A673 (cell line): ENCODE results near the gene APIP. TPM values are rescaled to one million over a fixed set of nuclear protein-coding genes. Genes with fewer than 3 reads are reported as not detected.

Source experiments
- BruUV-seq: library from RNA; stranded (reverse); fragments of 400-500 nt; replicated peaks from 2 replicates; lab custom pipeline; 2021; lab: Mats Ljungman, UMichigan
- CTCF ChIA-PET: fragments of 300-600 bp; sonication (Branson Sonifier 250); formaldehyde crosslinking; loops from one replicate; lab custom pipeline; 2022; ENCODE audit warnings: antibody characterized with exemption; lab: Charles Lee
- POLR2A ChIA-PET: fragments of 300-600 bp; sonication (Branson Sonifier 250); formaldehyde crosslinking; loops from one replicate; lab custom pipeline; 2022; ENCODE audit warnings: antibody characterized with exemption; ENCODE audit not compliant: low non-redundant PET; lab: Charles Lee
- DNase-seq: peaks from one replicate; pipeline ENCODE4 v3.0.0-alpha.2; 2015; ENCODE audit warnings: low spot score
- H3K27ac ChIP-seq: fragments of 200-600 bp; sonication (generic); 2 replicates; pipeline ENCODE4 v1.5.1; 2016; ENCODE audit warnings: mixed run types, low read depth, mild to moderate bottlenecking, mixed read lengths, antibody characterized with exemption, low read length; ENCODE audit not compliant: poor library complexity, severe bottlenecking
- H3K27me3 ChIP-seq: fragments of 200-600 bp; sonication (generic); replicated peaks from 2 replicates; pipeline ENCODE4 v1.6.1; 2017; ENCODE audit warnings: mixed run types, low read depth, mild to moderate bottlenecking, mixed read lengths, antibody characterized with exemption, low read length; ENCODE audit not compliant: insufficient read depth, poor library complexity
- H3K36me3 ChIP-seq: fragments of 200-600 bp; sonication (generic); 2 replicates; pipeline ENCODE4 v1.6.1; 2016; ENCODE audit warnings: mixed run types, mild to moderate bottlenecking, mixed read lengths, antibody characterized with exemption, low read length; ENCODE audit not compliant: insufficient read depth, poor library complexity, severe bottlenecking
- H3K4me1 ChIP-seq: fragments of 200-600 bp; sonication (generic); 2 replicates; pipeline ENCODE4 v1.6.1; 2017; ENCODE audit warnings: mixed run types, mild to moderate bottlenecking, mixed read lengths, antibody characterized with exemption, low read length; ENCODE audit not compliant: insufficient read depth, poor library complexity, severe bottlenecking
- H3K4me3 ChIP-seq: fragments of 200-600 bp; sonication (generic); 2 replicates; pipeline ENCODE4 v1.5.1; 2016; ENCODE audit warnings: low read depth, mixed run types, mild to moderate bottlenecking, mixed read lengths, low read length; ENCODE audit not compliant: poor library complexity, severe bottlenecking
- H3K9me3 ChIP-seq: fragments of 200-600 bp; sonication (generic); 2 replicates; pipeline ENCODE4 v1.6.1; 2016; ENCODE audit warnings: mixed run types, low read depth, mild to moderate bottlenecking, mixed read lengths, antibody characterized with exemption, low read length; ENCODE audit not compliant: poor library complexity, severe bottlenecking
- EZH2 ChIP-seq: fragments of 200-600 bp; sonication (generic); IDR thresholded peaks from 2 replicates; pipeline ENCODE4 v1.6.1; 2017; ENCODE audit warnings: borderline replicate concordance, low read depth, mild to moderate bottlenecking, mixed read lengths, antibody characterized with exemption, low read length; ENCODE audit not compliant: poor library complexity, severe bottlenecking
- intact Hi-C: fragments of 100-400 bp; cut with micrococcal nuclease; formaldehyde crosslinking; loops from one replicate; pipeline ENCODE4 v1.10.0; 2022; ENCODE audit not compliant: unreplicated experiment
- total RNA-seq: library from RNA; stranded (reverse); gene quantifications from 2 replicates; pipeline ENCODE4 v1.2.3, GENCODE V29; 2021
- TF ChIP-seq, protein P1 (sequence below): fragments of 300-800, 200-600 bp; sonication (generic); conservative IDR thresholded peaks from 2 replicates; pipeline ENCODE4 v1.5.1; 2017; ENCODE audit warnings: low read depth, mild to moderate bottlenecking, antibody characterized with exemption, low read length, moderate library complexity, mixed read lengths

APIP gene
- total RNA-seq, 1 experiment from 2014 or later: 99.8 TPM

DNA sequence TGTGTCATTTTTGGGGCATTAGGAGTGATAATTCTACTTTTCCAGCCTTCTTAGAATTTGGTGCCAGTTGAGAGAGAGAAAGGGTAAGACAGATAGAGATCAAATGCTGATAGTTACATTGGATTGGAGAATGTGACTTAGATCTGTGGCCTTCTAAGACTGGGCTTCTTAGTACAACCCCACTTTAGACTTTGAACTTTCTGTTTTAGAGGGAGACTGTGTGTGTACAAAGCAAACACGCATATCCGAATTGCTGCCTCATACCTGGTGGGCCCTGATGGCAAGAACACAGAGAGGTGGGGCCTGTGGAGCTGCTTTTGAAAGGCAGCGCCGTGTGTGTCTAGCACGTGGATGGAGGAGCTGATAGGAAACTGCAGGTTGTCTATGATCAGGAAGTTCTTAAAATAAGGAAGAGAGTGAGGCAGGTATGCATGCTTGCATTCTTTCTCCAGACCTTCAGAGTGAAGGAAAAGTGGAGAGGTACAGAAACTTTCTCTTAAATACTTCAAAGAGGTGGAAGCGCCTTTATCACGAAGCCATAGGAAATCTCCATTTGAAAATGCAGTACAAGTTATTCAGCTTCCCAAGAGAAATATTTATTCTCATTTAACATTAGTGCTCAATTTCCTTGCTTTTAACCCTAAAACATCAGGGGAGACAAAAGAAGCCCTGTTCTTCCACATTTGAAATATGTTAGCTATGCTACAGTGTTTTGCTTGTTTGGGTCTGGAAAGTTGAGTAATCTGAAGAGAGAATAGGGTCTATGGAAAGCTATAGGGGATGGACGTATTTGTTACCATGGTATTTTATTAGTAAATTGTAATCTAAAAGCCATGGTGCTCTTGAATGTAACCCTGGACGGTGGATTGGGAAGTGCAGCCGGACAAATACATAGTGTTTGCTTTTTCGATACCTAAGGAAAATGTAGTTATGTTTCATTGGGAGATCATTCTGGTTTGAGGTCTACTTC is 13.9 kb upstream of the APIP start:
- Histone ChIP-seq H3K9me3 (no peaks in the 10 kb centered on the region), H3K27ac (no peak overlapping the region), H3K36me3 (peaks cover 11% of the 10 kb centered on the region), H3K4me1 (peaks cover 25% of the 10 kb centered on the region), H3K27me3 (no peaks in the 10 kb centered on the region), H3K4me3 (no peak overlapping the region)
- intact Hi-C loops: loop anchor here (5.0 to 10.0 kb wide), 2 partner anchors 377 to 1335 kb away; no protein-coding TSS in a partner anchor
- no TSS peak for BruUV-seq
- no peak for DNase-seq
- CTCF ChIA-PET: no interaction called here
- POLR2A ChIA-PET: no interaction called here
- TF ChIP-seq EZH2: no peak
- TF ChIP-seq, protein P1, sequence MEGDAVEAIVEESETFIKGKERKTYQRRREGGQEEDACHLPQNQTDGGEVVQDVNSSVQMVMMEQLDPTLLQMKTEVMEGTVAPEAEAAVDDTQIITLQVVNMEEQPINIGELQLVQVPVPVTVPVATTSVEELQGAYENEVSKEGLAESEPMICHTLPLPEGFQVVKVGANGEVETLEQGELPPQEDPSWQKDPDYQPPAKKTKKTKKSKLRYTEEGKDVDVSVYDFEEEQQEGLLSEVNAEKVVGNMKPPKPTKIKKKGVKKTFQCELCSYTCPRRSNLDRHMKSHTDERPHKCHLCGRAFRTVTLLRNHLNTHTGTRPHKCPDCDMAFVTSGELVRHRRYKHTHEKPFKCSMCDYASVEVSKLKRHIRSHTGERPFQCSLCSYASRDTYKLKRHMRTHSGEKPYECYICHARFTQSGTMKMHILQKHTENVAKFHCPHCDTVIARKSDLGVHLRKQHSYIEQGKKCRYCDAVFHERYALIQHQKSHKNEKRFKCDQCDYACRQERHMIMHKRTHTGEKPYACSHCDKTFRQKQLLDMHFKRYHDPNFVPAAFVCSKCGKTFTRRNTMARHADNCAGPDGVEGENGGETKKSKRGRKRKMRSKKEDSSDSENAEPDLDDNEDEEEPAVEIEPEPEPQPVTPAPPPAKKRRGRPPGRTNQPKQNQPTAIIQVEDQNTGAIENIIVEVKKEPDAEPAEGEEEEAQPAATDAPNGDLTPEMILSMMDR: no peak

DNA sequence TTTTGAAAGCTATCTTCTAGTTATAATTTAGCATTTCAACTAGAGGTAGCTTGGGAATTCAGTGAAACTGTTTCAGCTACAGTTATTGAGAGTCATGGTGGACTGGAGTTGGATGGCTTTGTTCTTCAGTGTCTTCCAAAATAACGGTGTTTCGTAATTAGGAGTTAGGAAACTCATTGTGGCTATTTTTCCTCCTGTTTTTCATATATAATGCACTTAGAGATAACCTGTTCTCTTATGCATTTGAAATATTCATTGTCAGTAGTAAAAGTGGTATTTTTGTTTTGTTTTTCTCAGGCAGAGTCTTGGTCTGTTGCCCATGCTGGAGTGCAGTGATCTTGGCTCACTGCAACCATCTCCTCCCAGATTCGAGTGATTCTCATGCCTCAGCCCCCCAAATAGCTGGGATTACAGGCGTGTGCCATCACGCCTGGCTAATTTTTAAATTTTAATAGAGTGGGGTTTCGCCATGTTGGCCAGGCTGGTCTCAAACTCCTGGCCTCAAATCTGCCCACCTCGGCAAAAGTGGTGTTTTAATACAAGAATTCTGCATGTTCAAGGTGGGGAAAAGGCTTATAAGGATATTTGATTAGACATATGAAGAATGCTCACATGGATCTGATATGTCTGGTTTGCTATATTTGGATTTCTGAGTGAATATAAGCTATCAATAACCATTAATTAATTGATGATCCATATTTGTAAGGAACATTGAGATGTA is 12.9 kb upstream of the APIP start:
- peaks cover 11% of the 10 kb centered on the region for H3K36me3 ChIP-seq
- no peak overlapping the region for H3K27ac ChIP-seq
- TF ChIP-seq EZH2: no peak
- TF ChIP-seq, protein P1: no peak
- DNase-seq: no peak
- POLR2A ChIA-PET: interaction anchor here (0.8 kb wide), 1 partner anchor 1328 kb away, joined by 6 read pairs; no protein-coding TSS in a partner anchor
- no peaks in the 10 kb centered on the region for H3K27me3 ChIP-seq
- CTCF ChIA-PET: interaction anchor here (0.6 to 1.3 kb wide), 2 partner anchors 463 to 482 kb away, joined by 3 to 6 read pairs; no protein-coding TSS in a partner anchor
- no TSS peak for BruUV-seq
- intact Hi-C loops: loop anchor here (5.0 to 10.0 kb wide), 2 partner anchors 378 to 1336 kb away; no protein-coding TSS in a partner anchor
- H3K4me3 ChIP-seq: no peak overlapping the region
- H3K9me3 ChIP-seq: no peaks in the 10 kb centered on the region
- peaks cover 25% of the 10 kb centered on the region for H3K4me1 ChIP-seq

DNA sequence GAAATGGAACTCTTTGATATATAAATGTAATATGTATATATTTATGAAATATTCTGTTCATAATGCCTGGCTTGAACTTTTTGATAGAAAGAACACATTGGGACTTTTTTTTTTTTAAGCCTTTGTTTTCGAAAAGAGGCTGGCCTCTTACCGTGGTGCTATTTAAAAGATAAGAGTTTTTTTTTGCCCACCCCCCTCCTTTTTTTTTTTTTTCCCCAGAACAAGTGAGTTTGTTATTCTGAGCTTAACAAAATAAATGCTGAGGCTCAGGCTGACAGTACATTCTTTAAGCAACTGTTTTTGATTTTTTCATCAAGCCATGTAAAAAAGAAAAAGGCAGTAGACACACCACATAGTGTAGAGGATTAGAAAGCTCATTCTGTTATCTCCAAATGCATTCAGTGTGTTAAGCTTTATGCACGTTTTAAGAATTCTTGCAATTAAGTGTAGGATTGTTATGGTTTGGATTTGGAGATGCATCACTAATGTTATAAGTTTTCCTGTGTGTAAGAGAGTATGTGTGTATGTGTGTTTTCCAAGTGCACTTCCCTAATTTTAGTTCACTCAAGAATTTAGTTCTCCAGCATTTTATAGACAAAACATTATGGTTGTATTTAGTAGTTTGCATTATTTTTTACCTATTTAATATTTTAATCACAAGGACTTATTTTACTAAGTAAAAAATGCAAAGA is 12.2 kb upstream of the APIP start:
- Histone ChIP-seq H3K27ac (no peak overlapping the region), H3K36me3 (peaks cover 11% of the 10 kb centered on the region), H3K27me3 (no peaks in the 10 kb centered on the region), H3K4me3 (no peak overlapping the region), H3K9me3 (no peaks in the 10 kb centered on the region), H3K4me1 (peaks cover 25% of the 10 kb centered on the region)
- CTCF ChIA-PET: interaction anchor here (0.6 to 1.3 kb wide), 2 partner anchors 463 to 483 kb away, joined by 3 to 6 read pairs; no protein-coding TSS in a partner anchor
- intact Hi-C loops: loop anchor here (5.0 to 10.0 kb wide), 2 partner anchors 379 to 1336 kb away; no protein-coding TSS in a partner anchor
- POLR2A ChIA-PET: interaction anchor here (0.8 kb wide), 1 partner anchor 1329 kb away, joined by 6 read pairs; no protein-coding TSS in a partner anchor
- TF ChIP-seq EZH2: no peak
- TF ChIP-seq, protein P1: no peak
- DNase-seq: no peak
- BruUV-seq: no TSS peak
